Myocyte (in vitro differentiated cells): ENCODE measurements around the gene OR52I1. TPM values are rescaled to one million over a fixed set of nuclear protein-coding genes. Genes with fewer than 3 reads are reported as not detected.

Experiments used
- DNase-seq: peaks from one replicate; pipeline ENCODE4 v3.0.0-alpha.2; 2012; ENCODE audit warnings: low read depth
- total RNA-seq: library from RNA; depleted of rRNA; stranded (reverse); fragments of >200 nt; gene quantifications from 2 replicates; pipeline ENCODE4 v1.2.3, GENCODE V29; 2014

OR52I1 gene
- total RNA-seq, 1 donor from 2014 or later: not detected

DNA sequence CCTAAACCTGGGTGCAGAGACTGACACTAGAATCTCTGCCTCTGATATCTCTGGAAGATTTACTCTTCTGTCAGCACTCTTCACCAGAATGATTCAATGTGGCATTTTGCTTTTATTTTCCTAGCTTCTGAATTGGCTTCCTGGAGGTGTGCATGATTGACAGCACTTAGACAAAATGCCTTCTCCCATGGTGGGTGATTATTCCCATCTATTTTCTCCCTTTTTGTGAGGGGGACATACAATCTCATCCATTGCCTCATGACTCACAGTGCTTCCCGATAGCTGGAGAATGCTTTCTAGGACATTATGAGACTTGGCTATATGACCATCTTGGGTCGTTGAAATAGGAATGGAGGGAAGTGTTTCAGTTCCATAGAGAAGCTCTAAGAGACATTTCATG lies 18.1 kb downstream of the OR52I1 start:
- no peak for DNase-seq

GRCh38 chr11:4615856-4616444 lies 22.1 kb downstream of the OR52I1 start:
- no peak for DNase-seq

- no peak for DNase-seq
These were observed 25.7 kb downstream of the OR52I1 start for GRCh38 chr11:4619514-4619913.

DNA sequence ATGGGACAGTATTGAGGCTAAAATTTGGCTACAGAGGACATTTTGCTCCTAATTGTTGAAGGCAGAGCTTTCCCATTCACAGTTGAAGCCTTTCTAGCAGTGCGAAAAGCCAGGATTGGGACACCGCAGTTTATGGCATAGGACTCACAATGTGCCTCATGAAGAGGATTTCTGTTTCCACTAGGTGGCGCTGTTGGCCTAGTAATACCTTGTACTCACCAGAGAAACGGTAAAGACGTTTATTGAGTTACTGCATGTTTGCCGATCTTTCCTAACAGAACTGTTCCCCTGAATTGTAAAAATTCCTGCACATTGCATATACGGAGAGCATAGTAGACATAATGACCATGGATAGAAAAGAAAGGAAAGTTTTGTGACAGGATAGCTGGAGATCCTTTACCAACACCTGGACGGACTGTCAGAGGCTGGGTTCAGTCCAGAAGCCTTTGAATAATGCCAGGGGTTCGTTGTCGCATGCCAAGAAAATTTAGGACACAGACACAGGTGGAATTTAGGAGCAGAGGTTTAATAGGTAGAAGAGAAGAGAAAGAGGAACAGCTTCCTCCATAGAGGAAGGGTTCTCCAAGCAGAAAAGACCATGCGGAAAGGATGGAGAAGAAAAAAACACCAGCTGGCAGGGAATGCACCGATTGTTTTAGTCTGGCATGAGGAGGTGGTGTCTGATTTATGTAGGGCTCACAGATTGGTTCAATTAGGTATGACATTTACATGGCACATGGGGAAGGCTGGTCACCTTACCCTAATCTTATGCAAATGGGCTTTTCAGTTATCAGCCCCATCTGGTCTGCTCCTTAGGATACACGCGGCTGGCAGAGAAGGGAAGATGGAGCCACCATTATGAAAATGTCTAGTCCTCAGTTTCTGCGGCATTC lies 32.6 kb downstream of the OR52I1 start:
- peak; percentile 70 for DNase-seq

- DNase-seq: no peak
These were observed 42.3 kb downstream of the OR52I1 start for GRCh38 chr11:4636136-4636535.

DNA sequence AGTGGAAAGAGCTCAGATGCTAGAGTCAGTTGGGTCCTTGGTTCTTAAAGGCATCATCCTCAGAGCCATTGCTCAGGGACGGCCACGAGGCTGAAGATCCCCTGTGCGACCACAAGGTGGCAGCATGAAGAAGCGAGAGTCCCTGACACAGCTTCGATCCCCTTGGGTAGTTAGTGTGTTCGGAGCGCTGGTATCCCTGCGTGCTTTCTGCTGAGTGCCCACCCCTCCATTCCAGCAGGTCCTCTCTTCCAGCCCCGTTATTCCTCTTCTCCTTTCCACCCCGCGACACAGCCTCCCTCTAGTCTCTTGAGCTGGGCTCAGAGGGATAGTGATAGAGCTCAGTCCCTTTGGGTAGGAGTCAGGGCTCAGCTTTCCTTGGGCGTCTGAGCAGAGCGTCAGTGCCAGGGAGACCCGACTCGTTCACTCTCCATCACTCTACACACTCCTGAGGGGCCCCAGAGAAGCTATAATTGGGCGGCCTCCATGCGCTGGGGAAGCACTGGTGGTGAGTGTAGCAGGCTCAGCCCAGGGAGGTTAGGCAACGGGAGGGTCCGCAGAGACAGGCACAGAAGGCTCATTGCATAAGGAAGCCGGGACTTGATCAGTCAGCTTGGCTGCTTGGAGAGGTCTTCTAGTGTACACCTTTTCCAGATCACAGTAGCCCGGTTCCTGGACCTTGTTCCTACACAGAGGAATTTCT lies 43.3 kb downstream of the OR52I1 start, which contains the start of gene OR51D1:
OR51D1 (plus strand) TSS at position 516 of the 700 bp plus-strand sequence. CDS start 2,314 bp downstream, outside the sequence.
- DNase-seq: peak; percentile 82

DNA sequence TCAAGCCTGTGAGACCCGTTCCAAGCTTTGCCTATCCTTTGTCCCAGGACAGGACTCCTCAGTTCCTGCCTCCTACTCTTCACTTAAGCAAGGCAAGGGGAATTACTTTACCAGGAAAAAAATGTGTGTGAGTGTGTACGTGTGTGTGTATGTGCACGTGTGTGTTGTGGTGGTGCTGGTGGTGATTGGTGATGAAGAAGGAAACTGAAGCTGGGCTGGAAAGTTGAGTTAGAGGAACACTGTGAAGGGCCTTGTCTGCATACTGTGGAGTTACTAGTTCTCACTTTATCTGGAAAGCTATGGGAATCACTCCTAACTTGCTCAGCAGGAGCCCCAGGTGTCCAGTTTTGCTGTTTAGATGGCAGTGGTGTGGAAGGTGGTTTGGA lies 43.8 kb downstream of the OR52I1 start:
- DNase-seq: no peak

- no peak for DNase-seq
These were observed 46.1 kb downstream of the OR52I1 start for GRCh38 chr11:4639931-4640330.

DNA sequence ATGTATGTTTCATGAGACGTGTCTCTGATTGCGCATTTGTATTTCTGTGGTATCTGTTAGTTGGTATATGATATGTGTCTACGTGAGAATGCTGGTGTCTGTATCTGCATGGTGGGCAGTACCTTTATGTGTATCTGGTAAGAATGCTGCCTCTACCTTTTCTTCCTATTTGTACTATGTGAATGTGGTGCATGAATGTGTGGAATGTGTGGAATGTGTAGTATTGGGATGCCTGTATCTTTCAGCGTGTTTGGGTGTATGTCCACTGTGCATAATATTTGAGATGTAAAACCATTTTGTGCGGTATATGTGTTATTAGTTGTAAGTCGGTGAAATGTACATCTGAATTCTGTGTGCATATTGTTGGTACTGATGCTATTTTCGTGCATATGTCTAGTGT lies 47.7 kb downstream of the OR52I1 start:
- DNase-seq: no peak

DNA sequence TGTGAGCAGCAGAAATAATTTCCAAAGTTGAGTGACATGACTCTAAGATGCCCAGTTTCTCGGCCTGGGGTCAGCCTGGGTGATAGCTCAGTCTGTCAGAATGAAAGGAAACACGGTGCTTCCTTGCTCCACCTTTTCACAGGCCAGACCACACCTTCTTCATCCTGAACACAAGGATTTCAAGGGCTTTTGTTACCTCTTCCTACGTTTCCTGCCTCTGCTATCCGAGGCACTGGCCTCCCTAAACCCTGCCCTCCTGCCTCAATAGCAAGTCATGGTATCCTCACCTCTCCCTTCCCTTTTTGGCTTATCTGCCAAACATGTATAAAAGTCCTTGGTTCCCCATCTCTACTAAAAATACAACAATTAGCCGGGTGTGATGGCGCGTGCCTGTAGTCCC lies 48.2 kb downstream of the OR52I1 start:
- no peak for DNase-seq

DNA sequence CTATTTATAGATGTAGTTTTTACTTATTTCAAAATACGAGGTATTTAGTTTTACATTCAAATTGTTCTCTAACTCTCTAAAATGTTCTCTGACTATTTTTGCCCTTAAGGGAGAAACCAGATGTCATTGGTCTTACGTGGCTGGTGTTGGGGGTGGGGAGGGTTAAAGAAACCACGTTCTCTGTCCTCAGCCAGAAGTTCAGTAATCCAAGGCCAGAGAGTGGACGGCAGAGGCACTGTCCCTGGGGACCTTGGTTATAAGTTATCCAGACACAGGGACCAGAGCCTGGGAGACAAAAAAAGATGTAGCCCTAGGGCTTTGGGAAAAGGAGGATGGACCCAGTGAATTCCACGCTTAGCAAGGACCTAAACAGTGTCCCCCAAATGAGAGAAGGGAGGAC lies 49.2 kb downstream of the OR52I1 start:
- DNase-seq: peak; percentile 28

- DNase-seq: no peak
These were observed 49.8 kb downstream of the OR52I1 start, which contains the start of gene OR51E1 for GRCh38 chr11:4643682-4644081. TSS of gene OR51E1 (plus strand) at chr11:4643982. CDS start at chr11:4652527, 8,545 bp downstream.

DNA sequence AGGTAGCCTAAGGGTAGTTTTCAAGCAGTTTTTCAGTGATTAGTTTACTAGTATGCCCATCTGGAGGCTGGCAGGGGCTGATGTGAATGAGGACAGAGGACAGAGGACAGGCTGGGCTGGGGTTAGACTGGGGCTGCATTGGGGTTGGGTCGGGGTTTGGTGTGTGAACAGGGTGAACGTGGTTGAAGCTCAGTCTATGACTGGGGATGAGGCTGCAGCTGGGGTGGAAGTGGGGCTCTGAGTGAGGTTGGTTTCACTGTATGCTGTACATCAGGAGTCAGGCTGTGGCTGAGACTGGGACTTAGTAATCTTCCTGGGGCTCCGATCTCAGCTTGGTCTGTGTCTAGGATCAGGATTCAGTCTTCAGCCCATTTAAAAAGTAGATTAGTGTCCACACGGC lies 50.4 kb downstream of the OR52I1 start:
- DNase-seq: no peak

Other genes with a start within 250 kb of the OR52I1 start
- not detected in 2 replicates for gene OR52B4, start 225.7 kb upstream of the OR52I1 start, total RNA-seq
- gene TRIM21, start 200.3 kb upstream of the OR52I1 start, total RNA-seq: 7.0 and 8.1 TPM in 2 replicates
- gene OR52K2, start 144.7 kb upstream of the OR52I1 start, total RNA-seq: not detected in 2 replicates
- gene OR52K1, start 111.4 kb upstream of the OR52I1 start, total RNA-seq: not detected in 2 replicates
- gene OR52M1, start 48.8 kb upstream of the OR52I1 start, total RNA-seq: not detected in 2 replicates
- not detected in 2 replicates for gene OR52I2, start 12.3 kb upstream of the OR52I1 start, total RNA-seq
- 9.8 and 12.5 TPM in 2 replicates for gene TRIM68, start 14.2 kb downstream of the OR52I1 start, total RNA-seq
- gene OR51D1, start 43.4 kb downstream of the OR52I1 start, total RNA-seq: not detected in 2 replicates
- gene OR51E1, start 49.9 kb downstream of the OR52I1 start, total RNA-seq: not detected in 2 replicates
- gene OR51E2, start 103.8 kb downstream of the OR52I1 start, total RNA-seq: not detected in 2 replicates
- not detected in 2 replicates for gene MMP26, start 110.7 kb downstream of the OR52I1 start, total RNA-seq
- not detected in 2 replicates for gene OR51F1, start 175.9 kb downstream of the OR52I1 start, total RNA-seq
- not detected in 2 replicates for gene OR52R1, start 210.3 kb downstream of the OR52I1 start, total RNA-seq
- gene OR51F2, start 227.3 kb downstream of the OR52I1 start, total RNA-seq: not detected in 2 replicates